Parathyroid adenoma (tissue), 2 donors: ENCODE results near the gene RNF5.
"Not testable (repeated sequence)": the region's sequence is repeated elsewhere in the genome, so short reads cannot be mapped to it uniquely, and the experiment has no call there.

Source experiments
- H2AFZ ChIP-seq: fragments of 300-600 bp; sonication (generic); one replicate; pipeline ENCODE4 v1.7.0; 2017; ENCODE audit warnings: antibody characterized with exemption, mild to moderate bottlenecking
- H3K27ac ChIP-seq: fragments of 300-600 bp; sonication (generic); one replicate; pipeline ENCODE4 v1.7.0; 2017
- H3K27me3 ChIP-seq: fragments of 300-600 bp; sonication (generic); one replicate; pipeline ENCODE4 v1.7.0; 2017; ENCODE audit warnings: low read length; ENCODE audit not compliant: control insufficient read depth, insufficient read depth
- H3K36me3 ChIP-seq: fragments of 300-600 bp; sonication (generic); one replicate; pipeline ENCODE4 v1.7.0; 2017; ENCODE audit warnings: low read length; ENCODE audit not compliant: control insufficient read depth, insufficient read depth
- H3K4me1 ChIP-seq: fragments of 300-600 bp; sonication (generic); one replicate; pipeline ENCODE4 v1.7.0; 2017; ENCODE audit warnings: control low read depth
- H3K4me2 ChIP-seq: fragments of 300-600 bp; sonication (generic); one replicate; pipeline ENCODE4 v1.7.0; 2017; ENCODE audit warnings: low read length
- H3K4me3 ChIP-seq: fragments of 300-600 bp; sonication (generic); one replicate; pipeline ENCODE4 v1.7.0; 2017; ENCODE audit warnings: low read depth, low read length
- H3K79me2 ChIP-seq: fragments of 300-600 bp; sonication (generic); one replicate; pipeline ENCODE4 v1.7.0; 2017; ENCODE audit warnings: control low read depth
- H3K9ac ChIP-seq: fragments of 300-600 bp; sonication (generic); one replicate; pipeline ENCODE4 v1.7.0; 2017; ENCODE audit warnings: mild to moderate bottlenecking
- H3K9me3 ChIP-seq: fragments of 300-600 bp; sonication (generic); one replicate; pipeline ENCODE4 v1.7.0; 2017; ENCODE audit warnings: low read length; ENCODE audit not compliant: control insufficient read depth
- TF ChIP-seq, protein P1 (sequence below): fragments of 300-600 bp; sonication (generic); IDR thresholded peaks from one replicate; pipeline ENCODE4 v1.7.0; 2017; ENCODE audit warnings: antibody characterized with exemption, mild to moderate bottlenecking
- donor health status: primary hyperparathyroidism.

The RNF5 gene

DNA sequence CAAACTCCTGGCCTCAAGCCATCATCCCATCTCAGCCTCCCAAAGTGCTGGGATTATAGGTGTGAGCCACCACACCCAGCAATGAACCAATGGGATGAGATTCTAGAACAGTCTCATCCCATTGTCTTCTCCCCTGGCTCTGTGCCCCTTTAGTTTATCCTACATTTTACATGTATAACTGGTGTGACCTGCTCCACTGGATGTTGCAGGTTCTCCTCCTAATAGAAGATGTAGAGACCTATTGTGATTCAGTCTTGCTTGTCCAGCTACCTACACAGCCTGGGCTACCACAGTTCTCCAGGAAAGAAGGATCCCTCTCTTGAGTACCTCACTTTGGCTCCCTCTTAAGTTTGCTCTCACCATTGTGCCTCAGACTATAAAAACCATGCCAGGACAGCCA lies 46.1 kb upstream of the RNF5 start:
- Histone ChIP-seq H3K4me1 (peaks cover 12% of the 10 kb centered on the region), H3K27me3 (no peaks in the 10 kb centered on the region), H3K27ac (no peak overlapping the region), H3K79me2 (peaks cover 5% of the 10 kb centered on the region), H3K36me3 (no peaks in the 10 kb centered on the region), H3K4me2 (no peak overlapping the region), H3K4me3 (no peak overlapping the region), H3K9ac (no peak overlapping the region), H2AFZ (no peak overlapping the region), H3K9me3 (no peaks in the 10 kb centered on the region)
- TF ChIP-seq, protein P1, sequence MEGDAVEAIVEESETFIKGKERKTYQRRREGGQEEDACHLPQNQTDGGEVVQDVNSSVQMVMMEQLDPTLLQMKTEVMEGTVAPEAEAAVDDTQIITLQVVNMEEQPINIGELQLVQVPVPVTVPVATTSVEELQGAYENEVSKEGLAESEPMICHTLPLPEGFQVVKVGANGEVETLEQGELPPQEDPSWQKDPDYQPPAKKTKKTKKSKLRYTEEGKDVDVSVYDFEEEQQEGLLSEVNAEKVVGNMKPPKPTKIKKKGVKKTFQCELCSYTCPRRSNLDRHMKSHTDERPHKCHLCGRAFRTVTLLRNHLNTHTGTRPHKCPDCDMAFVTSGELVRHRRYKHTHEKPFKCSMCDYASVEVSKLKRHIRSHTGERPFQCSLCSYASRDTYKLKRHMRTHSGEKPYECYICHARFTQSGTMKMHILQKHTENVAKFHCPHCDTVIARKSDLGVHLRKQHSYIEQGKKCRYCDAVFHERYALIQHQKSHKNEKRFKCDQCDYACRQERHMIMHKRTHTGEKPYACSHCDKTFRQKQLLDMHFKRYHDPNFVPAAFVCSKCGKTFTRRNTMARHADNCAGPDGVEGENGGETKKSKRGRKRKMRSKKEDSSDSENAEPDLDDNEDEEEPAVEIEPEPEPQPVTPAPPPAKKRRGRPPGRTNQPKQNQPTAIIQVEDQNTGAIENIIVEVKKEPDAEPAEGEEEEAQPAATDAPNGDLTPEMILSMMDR: no peak

DNA sequence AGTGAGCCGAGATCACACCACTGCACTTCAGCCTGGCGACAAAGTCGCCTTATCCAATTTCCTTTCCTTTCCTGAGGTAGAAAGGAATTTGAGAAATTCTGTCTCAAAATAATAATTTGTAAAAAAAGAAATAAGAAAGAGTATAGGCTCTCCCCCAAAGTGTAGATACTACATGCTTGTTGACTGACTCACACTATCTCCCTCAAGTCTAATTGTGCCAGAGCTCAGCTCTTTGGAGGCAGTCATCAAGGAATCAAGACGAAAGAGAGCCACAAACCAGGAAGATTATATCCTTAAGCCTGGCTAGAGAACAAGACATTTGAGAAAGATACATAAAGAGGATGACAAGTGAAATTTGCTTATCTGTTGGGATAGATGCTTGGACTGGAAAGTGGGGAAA lies 44.4 kb upstream of the RNF5 start:
- Histone ChIP-seq H3K79me2 (no peaks in the 10 kb centered on the region), H3K36me3 (no peaks in the 10 kb centered on the region), H2AFZ (no peak overlapping the region), H3K4me2 (no peak overlapping the region), H3K27ac (no peak overlapping the region), H3K27me3 (no peaks in the 10 kb centered on the region), H3K9ac (no peak overlapping the region), H3K9me3 (no peaks in the 10 kb centered on the region), H3K4me3 (no peak overlapping the region), H3K4me1 (peaks cover 4% of the 10 kb centered on the region)
- TF ChIP-seq, protein P1: no peak

DNA sequence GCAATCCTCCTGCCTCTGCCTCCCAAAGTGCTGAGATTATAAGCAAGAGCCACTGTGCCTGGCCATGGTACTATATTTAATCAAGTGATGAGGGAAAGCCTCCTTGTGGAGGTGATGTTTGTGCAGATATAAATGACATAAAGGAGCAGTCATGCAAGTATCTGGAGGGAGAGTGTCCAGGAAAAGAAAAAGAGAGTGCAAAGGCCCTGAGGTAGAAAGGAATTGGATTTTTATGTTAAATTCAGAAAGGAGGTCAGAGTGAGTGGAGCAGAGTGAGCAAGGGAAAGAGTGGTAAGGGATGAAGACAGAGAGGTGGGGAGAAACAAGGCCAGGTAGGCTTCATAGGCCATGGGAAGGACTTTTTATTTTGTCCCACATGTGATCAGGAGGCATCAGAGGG lies 40.8 kb upstream of the RNF5 start:
- Histone ChIP-seq H3K4me3 (no peak overlapping the region), H3K9me3 (no peaks in the 10 kb centered on the region), H3K27ac (no peak overlapping the region), H3K36me3 (no peaks in the 10 kb centered on the region), H3K4me2 (no peak overlapping the region), H3K27me3 (no peaks in the 10 kb centered on the region), H2AFZ (no peak overlapping the region), H3K79me2 (no peaks in the 10 kb centered on the region), H3K4me1 (peaks cover 10% of the 10 kb centered on the region), H3K9ac (no peak overlapping the region)
- TF ChIP-seq, protein P1: no peak

DNA sequence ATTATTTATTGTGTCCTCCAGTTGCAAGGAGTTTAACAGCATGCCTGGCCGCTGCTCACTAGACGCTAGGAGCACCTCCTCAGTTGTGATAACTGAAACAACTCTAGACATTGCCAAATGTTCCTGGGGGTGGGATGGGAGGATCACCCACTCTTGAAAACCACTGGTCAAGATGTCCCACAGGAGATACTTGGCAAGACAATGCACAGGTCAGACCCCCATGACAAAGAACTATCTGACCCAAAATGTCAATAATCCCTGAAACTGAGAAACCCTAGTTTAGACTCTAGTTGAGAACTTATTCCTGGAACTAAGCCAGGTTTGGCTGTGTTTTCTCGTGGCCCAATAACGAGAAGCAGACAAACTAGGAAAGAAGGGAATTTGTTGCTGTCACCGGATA lies 38.6 kb upstream of the RNF5 start:
- Histone ChIP-seq H3K27ac (no peak overlapping the region), H3K79me2 (no peaks in the 10 kb centered on the region), H3K9me3 (no peaks in the 10 kb centered on the region), H3K27me3 (no peaks in the 10 kb centered on the region), H3K9ac (no peak overlapping the region), H3K4me1 (peaks cover 10% of the 10 kb centered on the region), H3K36me3 (no peaks in the 10 kb centered on the region), H3K4me2 (no peak overlapping the region), H3K4me3 (no peak overlapping the region), H2AFZ (no peak overlapping the region)
- TF ChIP-seq, protein P1: no peak

- no peaks in the 10 kb centered on the region for H3K36me3 ChIP-seq
- no peaks in the 10 kb centered on the region for H3K27me3 ChIP-seq
- peak overlapping the region; percentile 67 for H3K27ac ChIP-seq
- TF ChIP-seq, protein P1: no peak
- H3K9ac ChIP-seq: no peak overlapping the region
- H3K4me1 ChIP-seq: peaks cover 10% of the 10 kb centered on the region
- peak overlapping the region; percentile 84 for H2AFZ ChIP-seq
- H3K4me3 ChIP-seq: peak overlapping the region; percentile 14
- no peaks in the 10 kb centered on the region for H3K79me2 ChIP-seq
- H3K9me3 ChIP-seq: no peaks in the 10 kb centered on the region
- peak overlapping the region; percentile 49 for H3K4me2 ChIP-seq
Measured at GRCh38 chr6:32140420-32141046, 37.7 kb upstream of the RNF5 start.

- H3K4me3 ChIP-seq, H3K79me2 ChIP-seq, H3K27ac ChIP-seq, H3K9me3 ChIP-seq, H3K27me3 ChIP-seq, H3K4me2 ChIP-seq, H3K4me1 ChIP-seq, H3K9ac ChIP-seq, H3K36me3 ChIP-seq: not testable (repeated sequence)
- H2AFZ ChIP-seq: peak overlapping the region; percentile 9
Measured at GRCh38 chr6:32144238-32144637, 34.0 kb upstream of the RNF5 start.
